Putamen (tissue), 1 donor: ENCODE measurements around the gene NCAPH2.
"Not testable (repeated sequence)": the region's sequence is repeated elsewhere in the genome, so short reads cannot be mapped to it uniquely, and the experiment has no call there.

ENCODE experiments used
- DNase-seq: peaks from one replicate; pipeline ENCODE4 v3.0.0-alpha.2; 2016; ENCODE audit warnings: low spot score

The NCAPH2 gene

DNA sequence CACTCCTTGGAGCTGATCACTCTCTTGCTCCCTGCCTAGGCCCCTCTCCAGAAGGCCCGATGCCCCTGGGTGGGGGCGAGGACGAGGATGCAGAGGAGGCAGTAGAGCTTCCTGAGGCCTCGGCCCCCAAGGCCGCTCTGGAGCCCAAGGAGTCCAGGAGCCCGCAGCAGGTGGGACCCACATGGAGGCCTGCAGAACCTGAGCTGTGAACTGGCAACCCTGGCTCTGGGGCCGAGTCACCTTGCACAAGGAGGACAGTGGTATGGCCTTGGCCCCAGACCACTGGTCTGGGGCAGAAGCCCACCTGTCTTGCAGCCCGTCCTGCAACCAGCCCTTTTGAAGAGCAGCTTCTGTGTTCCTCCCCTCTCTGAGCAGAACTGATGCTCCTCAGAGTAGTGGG is 11.1 kb downstream of the NCAPH2 start:
- no peak for DNase-seq

GRCh38 chr22:50520184-50520583 is 12.2 kb downstream of the NCAPH2 start:
- DNase-seq = not testable (repeated sequence)

GRCh38 chr22:50520826-50521453 is 12.9 kb downstream of the NCAPH2 start:
- no peak for DNase-seq

DNA sequence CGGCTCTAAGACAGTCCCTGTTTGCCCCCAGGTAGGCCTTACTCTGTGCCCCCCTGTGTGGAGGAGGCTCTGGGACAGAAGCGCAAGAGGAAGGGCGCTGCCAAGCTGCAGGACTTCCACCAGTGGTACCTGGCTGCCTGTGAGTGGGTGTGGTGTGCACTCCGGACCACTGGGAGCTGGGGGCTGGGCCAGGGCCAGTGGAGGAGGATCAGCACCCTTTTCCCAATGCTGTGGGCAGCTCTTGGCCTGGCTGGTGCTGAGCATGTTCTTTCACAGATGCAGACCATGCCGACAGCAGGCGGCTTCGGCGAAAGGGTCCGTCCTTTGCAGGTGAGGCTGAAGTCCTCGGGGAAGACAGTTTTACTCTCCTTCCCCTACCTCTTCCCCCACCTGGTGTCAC is 13.7 kb downstream of the NCAPH2 start:
- no peak for DNase-seq

DNA sequence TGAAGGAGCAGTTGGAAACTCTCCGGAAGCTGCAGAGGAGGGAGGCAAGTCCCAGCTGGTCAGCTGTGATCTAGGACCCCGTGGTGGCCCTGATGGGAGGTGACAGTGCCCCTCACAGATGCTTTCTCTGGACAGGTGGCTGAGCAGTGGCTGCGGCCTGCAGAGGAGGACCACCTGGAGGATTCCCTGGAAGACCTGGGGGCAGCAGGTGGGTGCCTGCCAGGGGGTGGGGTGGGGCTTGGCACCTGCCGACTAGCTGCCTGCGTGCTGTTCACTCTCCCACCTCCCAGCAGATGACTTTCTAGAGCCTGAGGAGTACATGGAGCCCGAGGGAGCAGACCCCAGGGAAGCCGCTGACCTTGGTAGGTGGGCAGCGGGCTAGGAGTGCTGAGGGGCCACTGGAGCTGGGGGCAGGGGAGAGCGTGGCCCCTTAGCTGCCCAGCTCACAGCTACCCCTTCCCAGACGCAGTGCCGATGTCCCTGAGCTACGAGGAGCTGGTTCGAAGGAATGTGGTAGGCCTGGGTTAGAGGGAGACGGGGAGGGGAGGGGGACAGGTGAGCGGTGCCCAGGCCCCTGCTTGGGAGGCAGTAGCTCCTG is 14.3 kb downstream of the NCAPH2 start:
- DNase-seq = no peak

- no peak for DNase-seq
Measured at GRCh38 chr22:50522806-50523438, 14.9 kb downstream of the NCAPH2 start.

DNA sequence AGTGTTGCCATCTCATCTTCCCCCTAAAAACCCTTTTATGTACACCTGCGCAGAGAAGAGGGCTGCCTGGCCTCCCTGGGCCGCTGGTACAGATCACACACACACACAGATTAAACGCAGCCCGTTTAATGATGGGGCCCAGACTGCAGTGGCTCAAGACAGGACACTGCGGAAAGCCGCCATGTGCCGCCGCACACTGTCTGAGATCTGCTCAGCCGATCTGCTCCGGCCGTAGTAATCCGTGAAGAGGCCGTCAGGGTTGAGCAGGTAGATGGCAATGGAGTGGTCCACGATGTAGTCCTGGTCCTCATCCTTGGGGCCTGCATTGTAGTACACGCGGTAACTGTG is 15.4 kb downstream of the NCAPH2 start:
- no peak for DNase-seq

DNA sequence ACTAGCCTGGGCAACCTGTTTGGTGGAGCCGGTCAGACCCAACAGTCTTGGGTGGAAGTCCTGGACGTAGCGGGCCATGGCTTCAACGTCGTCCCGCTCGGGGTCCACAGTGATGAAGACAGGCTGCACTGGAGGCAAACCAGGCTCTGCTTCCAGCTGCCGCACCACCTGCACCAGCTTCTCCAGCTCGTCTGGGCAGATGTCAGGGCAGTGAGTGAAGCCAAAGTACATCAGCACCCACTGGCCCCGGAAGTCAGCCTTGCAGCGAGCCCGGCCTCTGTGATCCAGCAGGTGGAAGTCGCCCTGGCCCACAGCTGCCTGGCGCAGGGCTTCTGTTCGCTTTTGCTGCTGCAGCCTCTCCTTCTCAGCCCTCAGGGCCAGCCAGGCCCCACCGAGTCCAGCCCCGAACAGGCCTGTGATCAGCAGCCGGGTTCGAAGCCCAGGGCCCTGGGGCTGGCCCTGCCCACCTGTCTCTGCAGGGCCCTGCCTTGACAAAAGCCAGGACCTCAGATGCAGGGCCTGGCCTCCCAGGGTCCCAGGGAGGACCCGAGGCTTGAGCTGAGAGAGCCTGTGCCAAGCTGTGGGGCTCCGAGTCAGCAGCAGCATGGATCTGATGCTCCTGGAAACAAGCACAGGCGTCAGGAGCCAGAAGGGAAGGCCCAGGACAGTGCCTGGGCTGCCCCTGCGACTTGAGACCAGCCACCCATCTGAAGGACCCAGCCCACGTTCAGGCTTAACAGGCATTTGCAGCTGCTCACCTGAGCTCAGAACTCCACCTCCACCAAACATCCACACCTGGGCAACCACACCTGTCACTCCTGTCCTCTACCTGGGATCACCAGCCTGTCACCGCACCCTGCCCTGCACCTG is 16.0 kb downstream of the NCAPH2 start:
- no peak for DNase-seq

GRCh38 chr22:50524676-50525103 is 16.7 kb downstream of the NCAPH2 start:
- DNase-seq = no peak

DNA sequence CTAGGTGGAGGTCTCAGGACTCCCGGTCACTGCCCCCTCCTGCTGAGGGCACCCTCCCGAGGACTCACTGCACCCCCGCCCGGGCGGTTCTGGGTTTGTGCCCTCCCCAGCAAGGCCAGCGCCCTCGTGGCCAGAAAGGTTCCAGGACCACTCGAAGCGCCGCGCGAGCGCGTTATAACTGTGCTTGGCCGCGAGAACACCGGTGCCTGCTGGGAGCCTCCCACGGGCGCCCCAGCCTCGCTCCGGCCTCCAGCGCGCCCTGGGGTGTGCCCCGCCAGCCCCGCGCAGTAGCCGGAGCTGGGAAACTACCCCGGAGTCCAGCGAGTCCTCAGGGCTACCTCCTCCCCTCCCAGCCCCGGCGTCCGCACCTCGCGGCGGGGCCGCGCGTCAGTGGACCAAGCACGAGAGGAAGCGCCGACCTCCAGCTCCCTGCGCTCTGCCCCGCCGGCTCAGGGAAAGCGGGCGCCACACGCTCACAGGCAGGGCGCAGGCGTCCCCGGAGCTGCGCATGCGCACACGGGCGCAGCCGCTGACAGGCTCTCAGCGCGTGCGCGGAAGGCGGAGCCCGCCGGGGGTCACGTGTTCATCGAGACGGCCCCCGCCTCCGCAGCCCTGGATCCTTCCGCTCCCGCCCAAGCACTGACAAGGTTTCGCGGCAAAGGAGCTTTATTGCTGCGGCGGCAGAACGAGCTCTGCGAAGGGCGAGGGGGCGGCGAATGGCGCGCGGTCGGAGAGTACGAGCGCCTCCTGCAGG is 17.3 kb downstream of the NCAPH2 start, which contains the start of gene SCO2:
SCO2 (minus strand) TSS at position 495 of the 754 bp plus-strand sequence. CDS start 1,187 bp downstream, outside the sequence.
- peak; percentile 94 for DNase-seq

GRCh38 chr22:50525858-50526107 is 17.8 kb downstream of the NCAPH2 start:
- peak; percentile 71 for DNase-seq

- DNase-seq = no peak
Measured at GRCh38 chr22:50526108-50526833, 18.2 kb downstream of the NCAPH2 start.

DNA sequence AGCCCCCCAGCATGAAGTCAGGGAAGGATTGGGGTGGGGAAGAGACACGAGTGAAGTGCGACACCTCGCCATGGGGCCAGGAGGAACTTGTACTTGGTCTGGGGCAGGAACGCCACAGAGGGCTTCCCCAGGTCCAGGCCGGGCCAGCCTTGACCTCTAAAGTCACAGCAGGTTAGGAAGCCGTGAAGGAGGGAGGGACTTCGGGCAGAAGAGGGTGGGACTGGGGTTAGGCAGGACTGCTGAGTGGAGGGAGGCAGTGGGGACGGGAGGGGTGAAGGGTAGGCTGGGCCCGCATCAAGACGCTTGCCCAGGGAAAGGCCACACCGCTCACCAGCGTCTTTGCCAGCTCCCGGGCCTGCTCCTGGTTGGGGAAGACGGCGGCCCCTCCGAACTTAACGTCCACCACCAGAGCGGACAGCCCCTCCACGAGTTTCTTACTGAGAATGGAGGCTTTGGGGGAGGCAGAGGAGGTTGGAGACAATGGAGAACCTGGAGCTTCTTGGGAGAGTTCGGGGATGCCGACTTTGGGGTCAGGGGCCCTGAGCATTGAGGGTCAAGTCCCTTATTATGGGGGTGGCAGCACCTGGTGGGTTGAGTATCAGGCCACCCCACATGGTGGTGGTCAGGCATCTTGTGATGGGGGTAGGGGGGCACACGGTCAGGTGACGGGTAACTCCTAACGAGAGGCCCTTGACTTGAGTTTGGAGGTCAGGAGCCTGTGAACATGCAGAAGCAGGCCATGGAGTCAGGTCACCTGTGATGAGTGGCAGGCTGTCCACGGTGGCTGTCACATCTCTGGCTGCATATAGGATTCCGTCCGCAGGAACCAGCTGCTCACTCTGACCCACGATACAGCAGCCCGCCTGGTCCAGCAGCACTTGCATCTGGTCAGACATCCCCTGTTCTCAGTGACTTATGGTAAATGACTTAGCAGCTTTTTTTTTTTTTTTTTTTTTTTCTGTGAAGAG is 19.1 kb downstream of the NCAPH2 start:
- no peak for DNase-seq

GRCh38 chr22:50527921-50528681 is 20.1 kb downstream of the NCAPH2 start:
- no peak for DNase-seq

GRCh38 chr22:50528682-50529415 is 20.8 kb downstream of the NCAPH2 start:
- DNase-seq = no peak

GRCh38 chr22:50529416-50529896 is 21.4 kb downstream of the NCAPH2 start:
- DNase-seq = no peak

DNA sequence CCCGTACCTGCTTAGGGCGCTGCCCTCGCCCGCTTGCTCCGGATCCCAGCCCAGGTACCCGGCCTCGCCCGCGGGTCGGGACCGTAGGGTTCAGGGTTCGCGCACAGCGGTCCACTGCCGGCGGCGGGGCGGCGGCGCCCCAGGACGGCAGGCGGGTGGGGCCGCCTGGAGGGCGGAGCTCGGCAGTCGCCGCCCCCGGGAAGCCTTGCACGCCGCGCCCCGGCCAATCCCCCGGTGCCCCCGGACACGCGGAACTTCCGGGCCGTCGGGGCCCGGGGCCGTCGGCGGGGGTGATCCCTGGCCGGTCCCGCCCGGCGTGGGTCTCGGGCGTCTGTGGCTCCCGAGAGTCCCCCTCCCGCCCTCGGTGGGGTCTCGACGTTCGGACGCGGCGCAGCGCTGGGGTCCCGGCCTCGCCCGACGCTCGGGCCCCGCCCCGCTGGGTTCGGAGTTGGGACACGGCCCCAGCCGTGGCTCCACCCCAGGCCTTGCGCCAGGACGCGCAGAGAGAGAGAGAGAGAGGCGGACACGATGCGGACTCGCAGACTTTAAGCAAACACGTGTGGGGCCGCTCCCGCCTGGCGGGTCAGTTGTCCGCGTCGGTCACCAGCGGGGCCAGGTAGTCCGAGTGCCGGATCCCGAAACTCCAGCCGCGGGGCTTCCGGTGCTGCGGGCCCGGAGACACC is 22.0 kb downstream of the NCAPH2 start, which contains the start of gene TYMP:
TYMP (minus strand) TSS at position 116 of the 683 bp plus-strand sequence. CDS start 303 bp downstream, outside the sequence.
- no peak for DNase-seq

DNA sequence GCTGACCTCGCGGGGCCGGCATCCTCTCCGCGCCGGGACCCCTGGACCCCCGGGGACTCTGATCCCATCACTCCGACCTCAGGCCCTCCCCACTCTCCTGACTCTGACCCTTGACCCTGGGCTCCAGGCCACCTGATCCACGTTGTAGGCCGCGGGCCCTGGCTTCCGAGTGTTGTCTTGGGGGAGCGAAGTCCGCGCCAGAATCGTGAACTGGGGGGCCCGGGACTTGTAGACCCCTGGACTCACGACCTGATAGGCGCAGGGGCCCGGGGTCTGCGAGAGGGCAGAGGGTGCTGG is 22.5 kb downstream of the NCAPH2 start:
- no peak for DNase-seq
